ENCODE results near the gene PLEKHA6. TPM values are rescaled to one million over a fixed set of nuclear protein-coding genes. Genes with fewer than 3 reads are reported as not detected.

Gene PLEKHA6
- total and polyA plus RNA-seq, 2 donors (not counting 1 experiment from before 2014, with no cell fraction given) = 0.31 to 0.47 TPM

DNA sequence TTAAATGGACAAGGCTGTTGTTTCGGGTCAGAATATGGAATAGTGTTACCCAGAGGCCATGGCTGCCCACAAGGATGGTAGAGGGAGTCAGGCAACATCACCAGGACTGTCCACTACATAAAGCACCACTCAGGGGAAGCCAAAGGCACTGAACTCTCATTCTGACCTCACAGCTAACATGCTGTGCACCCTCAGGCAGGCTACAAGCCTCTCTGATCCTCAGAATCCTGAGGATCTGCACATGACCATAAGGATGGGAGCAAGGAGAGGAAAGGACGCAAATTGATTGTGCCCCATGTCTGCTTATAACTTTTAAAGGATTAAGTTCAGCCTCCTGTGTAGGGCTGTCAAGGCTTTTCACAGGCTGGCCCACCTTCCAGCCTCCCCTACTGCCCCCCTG, 38.7 kb downstream of the PLEKHA6 start:
- Histone ChIP-seq H3K9me3 (ENCODE audit: control extremely low read depth in 1 of 3, control insufficient read depth in 2 of 3, insufficient read depth in 1 of 3, low read length in 2 of 3) (no peaks in the 10 kb centered on the region), H3K36me3 (replicated peaks in 1 of 2; ENCODE audit: control extremely low read depth in 1 of 2, control insufficient read depth in 1 of 2, extremely low read depth in 1 of 2, insufficient read depth in 2 of 2, low read length in 1 of 2) (no peaks in the 10 kb centered on the region), H3K79me2 (ENCODE audit: control insufficient read depth, insufficient read depth, low read length) (no peaks in the 10 kb centered on the region), H3K27ac (ENCODE audit: low read length in 2 of 2) (no peak overlapping the region), H3K27me3 (replicated peaks in 1 of 4; ENCODE audit: control extremely low read depth in 1 of 4, control insufficient read depth in 3 of 4, insufficient read depth in 4 of 4, low read length in 3 of 4) (no peaks in the 10 kb centered on the region), H3K9ac (ENCODE audit: low read length) (no peak overlapping the region), H3K4me1 (ENCODE audit: control insufficient read depth in 2 of 2, insufficient read depth in 2 of 2, low read length in 2 of 2) (no peaks in the 10 kb centered on the region), H2AFZ (ENCODE audit: insufficient read depth, low read depth, low read length, poor library complexity, severe bottlenecking) (no peak overlapping the region), H3K4me2 (replicated peaks; ENCODE audit: low read depth, low read length, poor library complexity, severe bottlenecking) (no peak overlapping the region), H4K20me1 (ENCODE audit: control insufficient read depth, insufficient read depth, low read length, poor library complexity, severe bottlenecking) (no peaks in the 10 kb centered on the region), H3K4me3 (ENCODE audit: control extremely low read depth in 1 of 5, extremely low read depth in 1 of 5, insufficient read depth in 1 of 5, low read depth in 2 of 5, low read length in 4 of 5) (no peak overlapping the region)
- POLR2A ChIA-PET = no interaction called here
- peaks cover 25% of the 10 kb centered on the region for H3K27me3 Mint-ChIP-seq
- H3K4me3 Mint-ChIP-seq = no peak overlapping the region
- DNase-seq = no peak
- H3K4me1 Mint-ChIP-seq = no peaks in the 10 kb centered on the region
- TF ChIP-seq CTCF (IDR thresholded peaks at IDR 0.05) (no peak), EZH2 (IDR thresholded peaks at IDR 0.05; ENCODE audit: borderline replicate concordance, insufficient read depth, low read depth, low read length, poor library complexity, severe bottlenecking) (no peak)
- no peak overlapping the region for H3K27ac Mint-ChIP-seq
- WGBS (ENCODE audit: insufficient coverage) = 100% methylated on average over 1 of the region's 2 CpGs
- H3K9me3 Mint-ChIP-seq (ENCODE audit: insufficient read depth) = no peaks in the 10 kb centered on the region
- no peak for ATAC-seq (ENCODE audit: low read depth)
- intact Hi-C loops (cut with micrococcal nuclease) = no loop called here
- CTCF ChIA-PET = no interaction called here

DNA sequence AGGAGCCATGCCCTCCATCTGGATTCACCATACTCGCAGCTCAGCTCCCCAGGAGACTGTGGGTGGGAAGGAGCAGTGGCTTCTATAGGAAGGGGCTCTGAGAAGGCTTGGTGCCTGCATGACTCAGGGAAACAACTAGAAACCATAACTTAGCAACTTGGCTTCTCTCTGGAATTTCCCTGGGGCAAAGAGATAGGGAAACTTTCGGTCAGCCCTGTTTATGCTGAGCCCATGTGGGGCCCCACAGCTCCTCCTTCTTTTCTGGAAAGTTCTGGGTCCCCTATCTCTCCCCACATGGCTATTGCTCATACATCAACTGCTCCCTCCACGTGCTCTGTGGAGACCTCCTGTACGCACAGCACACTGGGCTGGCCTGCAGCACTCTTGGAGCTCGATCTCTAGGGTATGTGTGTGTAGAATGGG, 39.3 kb downstream of the PLEKHA6 start:
- intact Hi-C loops (cut with micrococcal nuclease) = no loop called here
- Histone ChIP-seq H3K9ac (ENCODE audit: low read length) (no peak overlapping the region), H3K4me1 (ENCODE audit: control insufficient read depth in 2 of 2, insufficient read depth in 2 of 2, low read length in 2 of 2) (no peaks in the 10 kb centered on the region), H3K27ac (ENCODE audit: low read length in 2 of 2) (no peak overlapping the region), H3K4me3 (ENCODE audit: control extremely low read depth in 1 of 5, extremely low read depth in 1 of 5, insufficient read depth in 1 of 5, low read depth in 2 of 5, low read length in 4 of 5) (no peak overlapping the region), H3K4me2 (replicated peaks; ENCODE audit: low read depth, low read length, poor library complexity, severe bottlenecking) (no peak overlapping the region), H3K27me3 (replicated peaks in 1 of 4; ENCODE audit: control extremely low read depth in 1 of 4, control insufficient read depth in 3 of 4, insufficient read depth in 4 of 4, low read length in 3 of 4) (no peaks in the 10 kb centered on the region), H2AFZ (ENCODE audit: insufficient read depth, low read depth, low read length, poor library complexity, severe bottlenecking) (no peak overlapping the region), H4K20me1 (ENCODE audit: control insufficient read depth, insufficient read depth, low read length, poor library complexity, severe bottlenecking) (no peaks in the 10 kb centered on the region), H3K36me3 (replicated peaks in 1 of 2; ENCODE audit: control extremely low read depth in 1 of 2, control insufficient read depth in 1 of 2, extremely low read depth in 1 of 2, insufficient read depth in 2 of 2, low read length in 1 of 2) (no peaks in the 10 kb centered on the region), H3K9me3 (ENCODE audit: control extremely low read depth in 1 of 3, control insufficient read depth in 2 of 3, insufficient read depth in 1 of 3, low read length in 2 of 3) (no peaks in the 10 kb centered on the region), H3K79me2 (ENCODE audit: control insufficient read depth, insufficient read depth, low read length) (no peaks in the 10 kb centered on the region)
- no peak for ATAC-seq (ENCODE audit: low read depth)
- H3K4me1 Mint-ChIP-seq = no peaks in the 10 kb centered on the region
- DNase-seq = no peak
- WGBS (ENCODE audit: insufficient coverage) = 57% methylated on average over 1 of the region's 5 CpGs
- POLR2A ChIA-PET = no interaction called here
- H3K27ac Mint-ChIP-seq = no peak overlapping the region
- CTCF ChIA-PET = no interaction called here
- no peak overlapping the region for H3K4me3 Mint-ChIP-seq
- H3K9me3 Mint-ChIP-seq (ENCODE audit: insufficient read depth) = no peaks in the 10 kb centered on the region
- TF ChIP-seq CTCF (IDR thresholded peaks at IDR 0.05) = no peak
- TF ChIP-seq EZH2 (IDR thresholded peaks at IDR 0.05; ENCODE audit: borderline replicate concordance, insufficient read depth, low read depth, low read length, poor library complexity, severe bottlenecking) = no peak
- H3K27me3 Mint-ChIP-seq = peaks cover 29% of the 10 kb centered on the region
